ENCODE results near the gene UPK1A. TPM values are rescaled to one million over a fixed set of nuclear protein-coding genes. Genes with fewer than 3 reads are reported as not detected.
A peak's percentile ranks its signal among the peaks of the same experiment; 100 is the strongest.

UPK1A gene
- total RNA-seq, 1 donor from 2014 or later = 0.18 TPM

GRCh38 chr19:35669974-35670373, 3.7 kb downstream of the UPK1A start:
- Histone ChIP-seq H4K20me1 (ENCODE audit: insufficient read depth, low read length) (no peaks in the 10 kb centered on the region), H3K36me3 (ENCODE audit: insufficient read depth, low read length) (no peaks in the 10 kb centered on the region), H3K4me3 (ENCODE audit: insufficient read depth, low read depth, low read length) (no peak overlapping the region), H3K79me2 (ENCODE audit: insufficient read depth, low read length) (no peaks in the 10 kb centered on the region), H3K4me1 (ENCODE audit: insufficient read depth, low read length) (no peaks in the 10 kb centered on the region), H3K27me3 (ENCODE audit: insufficient read depth, low read length) (peaks cover 4% of the 10 kb centered on the region), H3K27ac (ENCODE audit: low read depth, low read length) (no peak overlapping the region), H3K9ac (ENCODE audit: low read length) (no peak overlapping the region), H3K9me3 (ENCODE audit: insufficient read depth, low read depth, low read length) (no peaks in the 10 kb centered on the region), H3K4me2 (ENCODE audit: low read length) (no peak overlapping the region), H2AFZ (ENCODE audit: low read depth, low read length) (no peak overlapping the region)
- DNase-seq (ENCODE audit: low read depth) = no peak
- no peak for FAIRE-seq
- Mint-ChIP-seq H3K27ac (ENCODE audit: unreplicated experiment) (peak overlapping the region; percentile 19), H3K9me3 (ENCODE audit: unreplicated experiment) (no peaks in the 10 kb centered on the region), H3K4me3 (ENCODE audit: unreplicated experiment) (no peak overlapping the region), H3K36me3 (ENCODE audit: low read depth, unreplicated experiment) (no peaks in the 10 kb centered on the region), H3K4me1 (ENCODE audit: low read depth, unreplicated experiment) (no peaks in the 10 kb centered on the region), H3K27me3 (ENCODE audit: low read depth, unreplicated experiment) (peaks cover 51% of the 10 kb centered on the region)
- no peak for TF ChIP-seq CTCF (IDR thresholded peaks at IDR 0.05; ENCODE audit: insufficient read depth, low read depth, low read length)
- TF ChIP-seq EZH2 (IDR thresholded peaks at IDR 0.05; ENCODE audit: insufficient read depth, low read length) = no peak

GRCh38 chr19:35670686-35671085, 4.4 kb downstream of the UPK1A start:
- TF ChIP-seq CTCF (IDR thresholded peaks at IDR 0.05; ENCODE audit: insufficient read depth, low read depth, low read length) (no peak), EZH2 (IDR thresholded peaks at IDR 0.05; ENCODE audit: insufficient read depth, low read length) (no peak)
- H3K27ac ChIP-seq (ENCODE audit: low read depth, low read length) = no peak overlapping the region
- H3K9me3 ChIP-seq (ENCODE audit: insufficient read depth, low read depth, low read length) = no peaks in the 10 kb centered on the region
- H3K36me3 ChIP-seq (ENCODE audit: insufficient read depth, low read length) = no peaks in the 10 kb centered on the region
- H3K9me3 Mint-ChIP-seq (ENCODE audit: unreplicated experiment) = no peaks in the 10 kb centered on the region
- no peak overlapping the region for H3K9ac ChIP-seq (ENCODE audit: low read length)
- no peaks in the 10 kb centered on the region for H3K4me1 Mint-ChIP-seq (ENCODE audit: low read depth, unreplicated experiment)
- H3K79me2 ChIP-seq (ENCODE audit: insufficient read depth, low read length) = no peaks in the 10 kb centered on the region
- no peak overlapping the region for H2AFZ ChIP-seq (ENCODE audit: low read depth, low read length)
- no peaks in the 10 kb centered on the region for H4K20me1 ChIP-seq (ENCODE audit: insufficient read depth, low read length)
- H3K4me1 ChIP-seq (ENCODE audit: insufficient read depth, low read length) = no peaks in the 10 kb centered on the region
- no peak overlapping the region for H3K4me3 ChIP-seq (ENCODE audit: insufficient read depth, low read depth, low read length)
- H3K4me2 ChIP-seq (ENCODE audit: low read length) = no peak overlapping the region
- H3K27me3 Mint-ChIP-seq (ENCODE audit: low read depth, unreplicated experiment) = peaks cover 51% of the 10 kb centered on the region
- FAIRE-seq (no peak), DNase-seq (ENCODE audit: low read depth) (no peak)
- H3K27me3 ChIP-seq (ENCODE audit: insufficient read depth, low read length) = peaks cover 4% of the 10 kb centered on the region
- H3K27ac Mint-ChIP-seq (ENCODE audit: unreplicated experiment) = no peak overlapping the region
- H3K36me3 Mint-ChIP-seq (ENCODE audit: low read depth, unreplicated experiment) = no peaks in the 10 kb centered on the region
- no peak overlapping the region for H3K4me3 Mint-ChIP-seq (ENCODE audit: unreplicated experiment)

- H3K27me3 Mint-ChIP-seq (ENCODE audit: low read depth, unreplicated experiment) = peaks cover 53% of the 10 kb centered on the region
- TF ChIP-seq EZH2 (IDR thresholded peaks at IDR 0.05; ENCODE audit: insufficient read depth, low read length) (no peak), CTCF (IDR thresholded peaks at IDR 0.05; ENCODE audit: insufficient read depth, low read depth, low read length) (no peak)
- no peak overlapping the region for H3K4me3 Mint-ChIP-seq (ENCODE audit: unreplicated experiment)
- Histone ChIP-seq H3K9ac (ENCODE audit: low read length) (no peak overlapping the region), H4K20me1 (ENCODE audit: insufficient read depth, low read length) (no peaks in the 10 kb centered on the region), H3K9me3 (ENCODE audit: insufficient read depth, low read depth, low read length) (no peaks in the 10 kb centered on the region), H3K4me1 (ENCODE audit: insufficient read depth, low read length) (no peaks in the 10 kb centered on the region), H3K27ac (ENCODE audit: low read depth, low read length) (no peak overlapping the region), H3K4me3 (ENCODE audit: insufficient read depth, low read depth, low read length) (no peak overlapping the region), H3K79me2 (ENCODE audit: insufficient read depth, low read length) (no peaks in the 10 kb centered on the region), H3K27me3 (ENCODE audit: insufficient read depth, low read length) (peaks cover 4% of the 10 kb centered on the region), H2AFZ (ENCODE audit: low read depth, low read length) (no peak overlapping the region), H3K36me3 (ENCODE audit: insufficient read depth, low read length) (no peaks in the 10 kb centered on the region), H3K4me2 (ENCODE audit: low read length) (no peak overlapping the region)
- no peak overlapping the region for H3K27ac Mint-ChIP-seq (ENCODE audit: unreplicated experiment)
- FAIRE-seq = no peak
- H3K36me3 Mint-ChIP-seq (ENCODE audit: low read depth, unreplicated experiment) = no peaks in the 10 kb centered on the region
- no peaks in the 10 kb centered on the region for H3K9me3 Mint-ChIP-seq (ENCODE audit: unreplicated experiment)
- no peaks in the 10 kb centered on the region for H3K4me1 Mint-ChIP-seq (ENCODE audit: low read depth, unreplicated experiment)
- no peak for DNase-seq (ENCODE audit: low read depth)
Measured at GRCh38 chr19:35671818-35672217, 5.5 kb downstream of the UPK1A start.

Data from astrocyte (in vitro differentiated cells and primary cell).